ENCODE results near the gene CLDN22.

- TF ChIP-seq POLR2A (IDR thresholded peaks at IDR 0.05) (no peak), CTCF (IDR thresholded peaks at IDR 0.05) (no peak), POLR2AphosphoS5 (IDR thresholded peaks at IDR 0.05) (no peak)
These were observed 49.0 kb upstream of the CLDN22 start for GRCh38 chr4:183369073-183369472.

All from breast epithelium (tissue), 3 donors.